GM12801 (cell line): ENCODE measurements around the gene FAM163A.

Source experiments
- TF ChIP-seq, protein P1 (sequence below): IDR thresholded peaks from one replicate; pipeline ENCODE4 v1.5.1; 2011; ENCODE audit warnings: control low read depth; ENCODE audit not compliant: insufficient read length; ENCODE audit errors: extremely low read depth

FAM163A gene

DNA sequence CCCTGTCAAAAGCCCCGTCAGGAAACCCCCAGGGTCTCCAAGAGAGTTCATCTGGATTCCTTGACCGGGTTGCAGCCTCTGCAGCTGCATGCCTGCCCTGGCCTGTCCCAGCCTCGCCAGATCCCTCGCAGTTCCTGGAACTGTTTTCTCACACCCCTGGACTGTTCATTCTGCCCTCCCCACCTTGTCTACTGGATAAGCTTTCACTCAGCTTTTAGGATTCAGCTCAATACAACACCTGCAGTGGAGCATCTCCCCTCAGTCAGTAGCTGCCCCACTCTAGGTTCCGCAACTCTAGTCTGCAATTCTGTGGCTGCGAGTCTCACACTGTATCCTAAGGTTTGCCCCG, 67.2 kb downstream of the FAM163A start:
- TF ChIP-seq, protein P1, sequence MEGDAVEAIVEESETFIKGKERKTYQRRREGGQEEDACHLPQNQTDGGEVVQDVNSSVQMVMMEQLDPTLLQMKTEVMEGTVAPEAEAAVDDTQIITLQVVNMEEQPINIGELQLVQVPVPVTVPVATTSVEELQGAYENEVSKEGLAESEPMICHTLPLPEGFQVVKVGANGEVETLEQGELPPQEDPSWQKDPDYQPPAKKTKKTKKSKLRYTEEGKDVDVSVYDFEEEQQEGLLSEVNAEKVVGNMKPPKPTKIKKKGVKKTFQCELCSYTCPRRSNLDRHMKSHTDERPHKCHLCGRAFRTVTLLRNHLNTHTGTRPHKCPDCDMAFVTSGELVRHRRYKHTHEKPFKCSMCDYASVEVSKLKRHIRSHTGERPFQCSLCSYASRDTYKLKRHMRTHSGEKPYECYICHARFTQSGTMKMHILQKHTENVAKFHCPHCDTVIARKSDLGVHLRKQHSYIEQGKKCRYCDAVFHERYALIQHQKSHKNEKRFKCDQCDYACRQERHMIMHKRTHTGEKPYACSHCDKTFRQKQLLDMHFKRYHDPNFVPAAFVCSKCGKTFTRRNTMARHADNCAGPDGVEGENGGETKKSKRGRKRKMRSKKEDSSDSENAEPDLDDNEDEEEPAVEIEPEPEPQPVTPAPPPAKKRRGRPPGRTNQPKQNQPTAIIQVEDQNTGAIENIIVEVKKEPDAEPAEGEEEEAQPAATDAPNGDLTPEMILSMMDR, result no peak

DNA sequence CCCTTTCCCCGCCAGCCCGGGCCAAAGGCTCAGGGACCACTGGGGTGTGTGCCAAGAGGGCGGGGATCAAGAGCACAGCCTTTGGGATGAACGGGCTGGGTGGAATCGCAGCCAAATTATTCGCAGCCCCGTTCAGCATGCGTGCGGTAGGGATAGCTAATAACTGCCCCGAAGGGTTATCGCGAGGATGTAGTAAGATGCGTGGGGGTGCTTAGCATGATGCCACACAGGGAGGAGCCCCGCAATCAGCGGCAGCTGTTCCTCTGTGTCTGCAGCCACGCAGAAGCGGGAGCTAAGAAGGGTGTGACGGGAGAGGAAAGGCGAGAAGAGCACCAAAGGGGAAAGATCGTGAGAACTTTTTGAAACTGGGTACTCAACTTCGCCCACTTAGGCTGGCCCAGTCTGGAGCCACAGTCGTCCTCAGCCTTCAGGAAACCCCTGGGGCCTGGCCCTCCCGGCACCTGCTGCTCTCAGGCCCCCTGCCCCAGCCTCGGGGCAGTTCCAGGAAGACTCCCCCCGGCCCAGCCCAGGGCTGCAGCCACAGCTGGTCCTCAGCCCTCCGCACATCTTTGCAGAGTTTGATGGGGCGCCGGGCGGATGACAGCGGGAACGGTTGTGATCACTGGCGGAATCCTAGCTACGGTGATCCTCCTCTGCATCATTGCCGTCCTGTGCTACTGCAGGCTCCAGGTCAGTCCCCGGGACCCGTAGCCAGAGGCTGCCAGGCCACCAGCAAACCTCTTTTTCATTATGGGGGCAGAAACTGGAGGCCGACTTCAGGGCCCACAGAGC, 69.6 kb downstream of the FAM163A start:
- TF ChIP-seq, protein P1, result no peak

DNA sequence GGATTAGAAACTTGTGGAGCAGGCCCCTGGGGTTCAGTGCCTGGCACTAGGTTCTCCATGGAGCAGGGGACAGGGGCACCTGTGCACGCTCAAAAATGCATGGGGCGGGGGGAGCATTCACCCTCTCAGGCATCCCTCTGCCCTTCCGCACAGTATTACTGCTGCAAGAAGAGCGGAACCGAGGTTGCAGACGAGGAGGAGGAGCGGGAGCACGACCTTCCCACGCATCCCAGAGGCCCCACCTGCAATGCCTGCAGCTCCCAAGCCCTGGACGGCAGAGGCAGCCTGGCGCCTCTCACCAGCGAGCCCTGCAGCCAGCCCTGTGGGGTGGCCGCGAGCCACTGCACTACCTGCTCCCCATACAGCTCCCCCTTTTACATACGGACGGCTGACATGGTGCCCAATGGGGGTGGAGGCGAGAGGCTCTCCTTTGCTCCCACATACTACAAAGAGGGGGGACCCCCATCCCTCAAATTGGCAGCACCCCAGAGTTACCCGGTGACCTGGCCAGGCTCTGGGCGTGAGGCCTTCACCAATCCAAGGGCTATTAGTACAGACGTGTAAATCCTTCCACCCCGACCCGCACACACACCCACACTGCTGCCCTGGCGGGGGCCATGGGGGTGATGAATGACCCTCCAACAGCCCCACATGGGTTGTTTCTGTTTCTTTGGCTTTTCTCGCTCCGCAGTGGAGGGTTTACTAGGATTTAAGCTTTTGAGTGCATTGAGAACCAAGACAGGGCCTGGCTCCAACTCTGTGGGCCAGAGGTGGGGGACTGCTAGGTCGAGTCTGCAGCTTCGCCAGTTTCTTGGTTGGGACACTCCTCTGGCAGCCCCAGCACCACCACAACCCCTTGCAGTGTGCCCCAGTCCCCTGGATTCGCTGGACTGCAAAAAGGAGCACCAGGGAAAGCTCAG, 70.8 kb downstream of the FAM163A start:
- TF ChIP-seq, protein P1, result no peak

DNA sequence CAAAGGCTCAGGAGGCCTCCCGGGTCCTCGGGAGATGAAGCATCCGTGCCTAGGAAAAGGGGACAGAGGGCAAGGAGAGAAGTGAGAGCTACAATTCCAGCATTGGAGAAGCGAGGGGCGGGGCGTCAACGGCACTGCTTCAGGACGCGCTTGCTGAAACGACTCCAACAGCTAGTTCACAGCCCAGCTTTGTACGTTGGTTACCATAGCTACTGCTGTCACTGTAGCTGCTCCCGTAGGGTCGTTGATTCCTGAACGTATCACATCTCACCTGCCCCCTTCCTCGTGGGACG, 71.4 kb downstream of the FAM163A start:
- TF ChIP-seq, protein P1, result no peak

DNA sequence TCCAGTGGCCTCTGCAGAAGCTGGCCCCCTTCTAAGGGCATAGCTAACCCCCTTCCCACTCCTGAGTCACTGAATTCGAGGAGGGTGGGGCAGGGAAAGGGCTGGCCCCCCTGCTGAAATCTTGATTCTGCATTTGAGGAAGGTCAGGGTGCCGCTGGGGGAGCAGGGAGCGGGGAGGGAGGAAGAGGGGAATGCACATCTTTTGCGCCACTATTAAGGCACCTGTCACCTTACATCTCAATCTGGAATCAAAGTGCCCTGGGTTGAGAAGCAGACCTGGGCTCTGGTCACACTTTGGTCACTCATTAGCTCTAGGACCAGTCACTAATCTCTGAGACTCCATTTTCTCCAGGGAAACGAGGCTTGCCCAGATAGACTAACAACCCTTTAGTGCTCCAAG, 72.5 kb downstream of the FAM163A start:
- TF ChIP-seq, protein P1, result no peak

DNA sequence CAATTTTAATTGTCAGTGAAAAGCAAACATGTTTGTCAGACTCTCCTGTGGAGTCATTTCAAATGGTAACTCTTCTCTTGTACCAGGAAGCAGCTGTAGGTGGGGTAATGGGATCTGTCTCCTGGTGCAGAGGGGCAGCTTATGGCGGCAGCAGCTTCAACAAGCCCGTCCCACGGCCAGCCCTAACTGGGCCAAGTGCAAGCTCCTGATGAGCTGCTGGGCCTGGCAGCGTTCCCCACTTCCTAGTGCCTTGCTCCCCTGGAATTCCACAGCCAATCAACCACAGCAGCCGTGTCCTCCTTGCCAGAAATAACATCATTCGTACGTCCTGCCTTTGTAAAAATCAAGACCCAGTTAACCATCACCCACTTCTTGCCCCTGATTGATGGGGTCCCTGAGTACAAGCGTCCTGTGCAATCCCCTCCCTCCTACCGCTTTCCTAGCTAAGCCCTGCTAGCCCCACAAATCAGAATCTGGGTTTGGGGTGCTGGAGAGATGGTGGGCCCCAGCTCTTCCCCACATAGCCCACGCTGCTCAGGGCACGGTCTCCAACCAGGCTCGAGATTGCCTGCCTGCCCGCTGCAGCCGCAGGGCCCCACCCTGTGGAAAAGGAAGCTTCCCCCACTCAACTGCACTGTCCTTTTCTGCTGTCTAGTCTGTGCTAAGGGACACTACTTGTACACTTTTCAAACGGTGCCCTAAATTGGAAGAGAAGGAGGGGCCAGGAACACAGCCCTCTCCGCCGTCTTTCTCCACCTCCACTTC, 73.3 kb downstream of the FAM163A start:
- TF ChIP-seq, protein P1, result no peak

DNA sequence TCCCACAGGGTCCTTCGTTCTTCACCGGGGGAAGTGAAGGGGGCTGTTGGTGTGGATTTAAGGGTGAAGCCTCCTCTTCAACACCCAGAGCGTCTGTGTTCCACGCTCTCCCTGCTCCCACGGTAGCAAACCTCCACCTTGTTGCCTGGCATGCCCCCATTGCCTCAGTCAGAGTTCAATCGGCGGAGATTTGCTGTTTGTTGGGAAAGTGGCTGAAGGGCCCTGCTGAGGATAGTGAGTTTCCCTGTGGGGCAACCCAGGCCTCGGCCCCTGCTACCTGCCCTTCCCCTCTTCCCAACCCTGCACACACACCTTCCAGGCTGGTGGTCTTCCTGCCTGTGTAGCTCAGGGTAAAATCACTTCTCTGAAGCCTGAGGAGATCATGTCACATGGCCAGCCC, 74.0 kb downstream of the FAM163A start:
- TF ChIP-seq, protein P1, result no peak
